ENCODE measurements around the gene UTY. TPM values are rescaled to one million over a fixed set of nuclear protein-coding genes. Genes with fewer than 3 reads are reported as not detected.

The UTY gene
- total RNA-seq, 1 experiment from 2014 or later, result not detected

Other genes starting within 250 kb of the UTY start
- not detected in 2 replicates for gene TMSB4Y, start 223.9 kb upstream of the UTY start, total RNA-seq (2014; rRNA removed; shearing (Covaris generic))

All from SJCRH30 (cell line).